ENCODE results near the gene GAS7.

Gene GAS7

GRCh38 chr17:9991796-9992195, 206.6 kb downstream of the GAS7 start:
- DNase-seq (ENCODE audit: low read depth): no peak
- TF ChIP-seq, protein P1, sequence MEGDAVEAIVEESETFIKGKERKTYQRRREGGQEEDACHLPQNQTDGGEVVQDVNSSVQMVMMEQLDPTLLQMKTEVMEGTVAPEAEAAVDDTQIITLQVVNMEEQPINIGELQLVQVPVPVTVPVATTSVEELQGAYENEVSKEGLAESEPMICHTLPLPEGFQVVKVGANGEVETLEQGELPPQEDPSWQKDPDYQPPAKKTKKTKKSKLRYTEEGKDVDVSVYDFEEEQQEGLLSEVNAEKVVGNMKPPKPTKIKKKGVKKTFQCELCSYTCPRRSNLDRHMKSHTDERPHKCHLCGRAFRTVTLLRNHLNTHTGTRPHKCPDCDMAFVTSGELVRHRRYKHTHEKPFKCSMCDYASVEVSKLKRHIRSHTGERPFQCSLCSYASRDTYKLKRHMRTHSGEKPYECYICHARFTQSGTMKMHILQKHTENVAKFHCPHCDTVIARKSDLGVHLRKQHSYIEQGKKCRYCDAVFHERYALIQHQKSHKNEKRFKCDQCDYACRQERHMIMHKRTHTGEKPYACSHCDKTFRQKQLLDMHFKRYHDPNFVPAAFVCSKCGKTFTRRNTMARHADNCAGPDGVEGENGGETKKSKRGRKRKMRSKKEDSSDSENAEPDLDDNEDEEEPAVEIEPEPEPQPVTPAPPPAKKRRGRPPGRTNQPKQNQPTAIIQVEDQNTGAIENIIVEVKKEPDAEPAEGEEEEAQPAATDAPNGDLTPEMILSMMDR (IDR thresholded peaks at IDR 0.05; ENCODE audit: low read depth, low read length, missing control alignments): no peak
- H3K4me3 ChIP-seq (ENCODE audit: low read depth, low read length): no peak overlapping the region

DNA sequence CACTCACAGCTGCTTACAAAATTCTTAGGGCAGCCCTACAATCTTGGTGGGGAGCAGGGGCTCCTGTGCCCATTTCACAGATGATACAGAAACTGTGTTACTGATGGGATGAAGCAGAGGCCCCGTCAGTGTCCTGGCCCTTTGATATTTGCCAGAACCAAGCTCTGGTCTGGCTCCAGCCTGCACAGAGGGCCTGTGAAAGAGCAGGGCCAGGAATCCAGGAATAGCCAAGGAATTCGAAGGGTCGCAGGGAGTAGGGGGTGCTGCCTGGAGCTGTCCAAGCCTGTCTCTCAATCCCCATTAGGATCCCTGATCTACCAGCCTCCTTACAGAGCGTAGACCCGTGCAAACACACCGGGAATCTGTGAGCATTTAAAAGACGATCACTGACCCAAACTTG, 207.1 kb downstream of the GAS7 start:
- TF ChIP-seq, protein P1 (IDR thresholded peaks at IDR 0.05; ENCODE audit: low read depth, low read length, missing control alignments): no peak
- H3K4me3 ChIP-seq (ENCODE audit: low read depth, low read length): no peak overlapping the region
- no peak for DNase-seq (ENCODE audit: low read depth)

DNA sequence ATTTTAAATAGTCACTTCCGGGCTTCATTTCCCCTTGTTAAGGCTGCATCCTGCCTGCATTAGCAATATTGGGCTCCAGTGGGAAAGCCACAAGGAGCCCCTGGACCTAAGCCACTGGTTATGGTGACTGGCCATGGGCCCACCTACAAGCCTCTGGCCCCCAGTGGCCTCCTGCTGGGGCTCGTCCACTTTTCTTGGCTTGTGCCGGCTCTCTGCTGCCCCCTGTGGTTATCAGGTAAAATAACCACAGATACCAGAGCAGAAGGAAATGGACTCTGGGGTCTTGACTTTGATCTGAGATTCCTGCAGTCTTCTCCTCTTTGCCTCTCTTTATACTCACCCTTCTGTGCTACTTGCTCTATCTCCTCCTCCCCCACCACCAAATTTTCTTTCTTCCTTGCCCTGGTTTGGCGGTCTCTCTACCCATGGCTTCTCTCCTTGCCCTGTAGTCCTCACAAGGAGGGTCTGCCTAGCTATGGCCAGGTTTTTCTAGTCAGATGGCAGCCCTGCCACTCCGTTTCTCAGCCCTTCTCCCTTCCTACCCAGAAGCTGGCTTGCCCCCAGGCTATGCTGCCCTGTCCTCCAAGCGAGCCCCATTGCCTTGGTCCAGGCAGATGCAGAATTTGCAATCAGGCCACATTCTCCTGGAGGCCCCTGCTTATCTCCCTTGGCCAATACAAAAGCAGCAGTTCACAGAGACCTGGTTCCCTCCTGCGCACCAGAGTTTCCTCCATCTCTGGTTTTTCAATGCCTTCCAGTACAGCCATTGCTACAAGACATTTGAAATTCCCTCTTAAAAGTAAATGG, 210.4 kb downstream of the GAS7 start:
- no peak for DNase-seq (ENCODE audit: low read depth)
- TF ChIP-seq, protein P1 (IDR thresholded peaks at IDR 0.05; ENCODE audit: low read depth, low read length, missing control alignments): peak; percentile 90
- no peak overlapping the region for H3K4me3 ChIP-seq (ENCODE audit: low read depth, low read length)

- DNase-seq (ENCODE audit: low read depth): no peak
- no peak overlapping the region for H3K4me3 ChIP-seq (ENCODE audit: low read depth, low read length)
- TF ChIP-seq, protein P1 (IDR thresholded peaks at IDR 0.05; ENCODE audit: low read depth, low read length, missing control alignments): no peak
Measured at GRCh38 chr17:9986754-9987382, 211.5 kb downstream of the GAS7 start.

GRCh38 chr17:9985646-9986045, 212.8 kb downstream of the GAS7 start:
- no peak for DNase-seq (ENCODE audit: low read depth)
- TF ChIP-seq, protein P1 (IDR thresholded peaks at IDR 0.05; ENCODE audit: low read depth, low read length, missing control alignments): no peak
- H3K4me3 ChIP-seq (ENCODE audit: low read depth, low read length): no peak overlapping the region

DNA sequence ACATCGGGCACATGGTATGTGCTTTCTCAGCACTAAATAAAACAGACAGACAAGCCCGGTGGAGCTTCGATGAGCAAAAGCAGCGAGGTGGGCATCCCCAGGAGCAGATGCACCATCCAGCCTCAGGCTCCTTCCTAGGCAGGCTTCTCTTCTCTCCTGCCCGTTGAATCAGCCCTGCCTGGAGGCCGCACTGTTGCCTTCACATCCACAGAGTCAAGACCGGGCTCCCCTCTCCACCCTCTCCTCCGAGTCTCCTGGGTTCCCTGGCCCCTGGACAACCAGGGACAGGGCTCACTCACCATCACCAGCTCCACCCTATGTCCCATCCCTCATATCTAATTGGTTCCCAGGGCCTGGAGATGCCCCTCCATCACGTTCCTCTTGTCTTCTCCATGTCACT, 213.6 kb downstream of the GAS7 start:
- TF ChIP-seq, protein P1 (IDR thresholded peaks at IDR 0.05; ENCODE audit: low read depth, low read length, missing control alignments): no peak
- H3K4me3 ChIP-seq (ENCODE audit: low read depth, low read length): no peak overlapping the region
- no peak for DNase-seq (ENCODE audit: low read depth)

Data from GM12864 (cell line).